Measurements from ENCODE around the gene KRIT1. TPM values are rescaled to one million over a fixed set of nuclear protein-coding genes. Genes with fewer than 3 reads are reported as not detected.

Gene KRIT1
- polyA plus RNA-seq, 1 donor from 2014 or later, result 39.6 TPM

DNA sequence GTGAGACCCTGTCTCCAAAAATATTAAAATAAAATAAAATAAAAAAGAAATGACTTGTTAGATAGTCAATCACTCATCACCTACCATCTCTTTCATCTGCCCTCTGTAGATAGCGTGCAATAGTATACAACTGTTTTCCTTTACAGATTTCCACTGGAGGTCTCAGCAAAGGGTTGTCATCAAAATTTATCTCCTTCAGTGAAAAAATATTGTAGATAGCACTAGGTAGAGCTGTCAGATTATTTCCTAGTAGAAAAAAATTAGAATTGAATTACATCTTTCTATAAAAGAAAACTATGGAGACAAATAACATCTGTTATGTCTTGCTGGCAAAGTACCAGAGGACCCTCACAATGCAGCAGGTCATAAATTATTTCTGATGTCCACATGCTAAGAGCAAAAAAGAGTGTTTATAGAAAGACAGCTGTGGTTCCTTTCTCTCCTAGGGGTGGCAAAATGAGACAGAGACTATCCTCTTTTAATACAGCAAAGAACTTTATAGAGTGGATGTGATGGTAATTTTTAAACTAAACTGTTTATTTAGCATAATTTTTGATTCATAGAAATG lies 95.2 kb downstream of the KRIT1 start:
- no peak overlapping the region for H3K27ac ChIP-seq (ENCODE audit: low read length)
- H3K36me3 ChIP-seq (ENCODE audit: insufficient read depth, low read length), result no peaks in the 10 kb centered on the region
- H3K4me3 ChIP-seq (ENCODE audit: low read length), result no peak overlapping the region
- no peaks in the 10 kb centered on the region for H4K20me1 ChIP-seq (ENCODE audit: insufficient read depth)
- no peaks in the 10 kb centered on the region for H3K79me2 ChIP-seq (replicated peaks; ENCODE audit: insufficient read depth, low read length)
- H2AFZ ChIP-seq (ENCODE audit: low read depth, low read length), result no peak overlapping the region
- no peaks in the 10 kb centered on the region for H3K27me3 ChIP-seq (ENCODE audit: insufficient read depth, low read depth, low read length)
- no peaks in the 10 kb centered on the region for H3F3A ChIP-seq (ENCODE audit: insufficient read depth, low read length, poor library complexity, severe bottlenecking)
- no peaks in the 10 kb centered on the region for H3K9me3 ChIP-seq (ENCODE audit: low read length)
- no peaks in the 10 kb centered on the region for H3K9me2 ChIP-seq (ENCODE audit: insufficient read depth, low read length)
- no peak overlapping the region for H3K4me2 ChIP-seq (ENCODE audit: low read length)
- TF ChIP-seq SMC3 (conservative IDR thresholded peaks at IDR 0.05; ENCODE audit: poor library complexity) (no peak), RAD21 (conservative IDR thresholded peaks at IDR 0.05) (no peak), POLR2AphosphoS5 (IDR thresholded peaks at IDR 0.05) (no peak), REST (IDR thresholded peaks at IDR 0.05; ENCODE audit: borderline replicate concordance) (no peak), EZH2 (IDR thresholded peaks at IDR 0.05; ENCODE audit: borderline replicate concordance, insufficient read depth, low read length, poor library complexity, severe bottlenecking) (no peak), EP300 (conservative IDR thresholded peaks at IDR 0.05; ENCODE audit: poor library complexity, severe bottlenecking) (no peak), TAF1 (IDR thresholded peaks at IDR 0.05; ENCODE audit: low read depth) (no peak), MXI1 (conservative IDR thresholded peaks at IDR 0.05; ENCODE audit: poor library complexity, severe bottlenecking) (no peak)
- TF ChIP-seq, protein P1, sequence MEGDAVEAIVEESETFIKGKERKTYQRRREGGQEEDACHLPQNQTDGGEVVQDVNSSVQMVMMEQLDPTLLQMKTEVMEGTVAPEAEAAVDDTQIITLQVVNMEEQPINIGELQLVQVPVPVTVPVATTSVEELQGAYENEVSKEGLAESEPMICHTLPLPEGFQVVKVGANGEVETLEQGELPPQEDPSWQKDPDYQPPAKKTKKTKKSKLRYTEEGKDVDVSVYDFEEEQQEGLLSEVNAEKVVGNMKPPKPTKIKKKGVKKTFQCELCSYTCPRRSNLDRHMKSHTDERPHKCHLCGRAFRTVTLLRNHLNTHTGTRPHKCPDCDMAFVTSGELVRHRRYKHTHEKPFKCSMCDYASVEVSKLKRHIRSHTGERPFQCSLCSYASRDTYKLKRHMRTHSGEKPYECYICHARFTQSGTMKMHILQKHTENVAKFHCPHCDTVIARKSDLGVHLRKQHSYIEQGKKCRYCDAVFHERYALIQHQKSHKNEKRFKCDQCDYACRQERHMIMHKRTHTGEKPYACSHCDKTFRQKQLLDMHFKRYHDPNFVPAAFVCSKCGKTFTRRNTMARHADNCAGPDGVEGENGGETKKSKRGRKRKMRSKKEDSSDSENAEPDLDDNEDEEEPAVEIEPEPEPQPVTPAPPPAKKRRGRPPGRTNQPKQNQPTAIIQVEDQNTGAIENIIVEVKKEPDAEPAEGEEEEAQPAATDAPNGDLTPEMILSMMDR (IDR thresholded peaks at IDR 0.05; ENCODE audit: poor library complexity, severe bottlenecking), result no peak
- no peak overlapping the region for H3K9ac ChIP-seq (ENCODE audit: low read length)

GRCh38 chr7:92149736-92150239 lies 95.9 kb downstream of the KRIT1 start:
- Histone ChIP-seq H3K79me2 (replicated peaks; ENCODE audit: insufficient read depth, low read length) (no peaks in the 10 kb centered on the region), H3K9me3 (ENCODE audit: low read length) (no peaks in the 10 kb centered on the region)
- TF ChIP-seq MXI1 (conservative IDR thresholded peaks at IDR 0.05; ENCODE audit: poor library complexity, severe bottlenecking), result no peak
- TF ChIP-seq SMC3 (conservative IDR thresholded peaks at IDR 0.05; ENCODE audit: poor library complexity), result no peak
- no peak for TF ChIP-seq RAD21 (conservative IDR thresholded peaks at IDR 0.05)

More at GRCh38 chr7:92149736-92150239, 95.9 kb downstream of the KRIT1 start:
- Histone ChIP-seq H3K9ac (ENCODE audit: low read length) (no peak overlapping the region), H3K4me3 (ENCODE audit: low read length) (no peak overlapping the region), H3F3A (ENCODE audit: insufficient read depth, low read length, poor library complexity, severe bottlenecking) (no peaks in the 10 kb centered on the region), H4K20me1 (ENCODE audit: insufficient read depth) (no peaks in the 10 kb centered on the region), H3K36me3 (ENCODE audit: insufficient read depth, low read length) (no peaks in the 10 kb centered on the region), H3K27ac (ENCODE audit: low read length) (no peak overlapping the region), H3K27me3 (ENCODE audit: insufficient read depth, low read depth, low read length) (no peaks in the 10 kb centered on the region), H3K9me2 (ENCODE audit: insufficient read depth, low read length) (no peaks in the 10 kb centered on the region), H3K4me2 (ENCODE audit: low read length) (no peak overlapping the region), H2AFZ (ENCODE audit: low read depth, low read length) (no peak overlapping the region)

Small RNA genes lying within 50 kb of the gene (small RNA-seq; reads per million reads assigned to genes)
- gene MIR1285-1, result 0 reads per million in 3 experiments
- gene RF00019, result 0 to 1.2 (median 0) reads per million in 3 experiments

Other genes with a start within 250 kb of the KRIT1 start
- gene CYP51A1, start 111.4 kb downstream of the KRIT1 start, polyA plus RNA-seq, result 118 and 137 TPM in 2 replicates
- 2.6 and 2.7 TPM in 2 replicates for gene LRRD1, start 66.8 kb downstream of the KRIT1 start, polyA plus RNA-seq
- 67.8 and 83.0 TPM in 2 replicates for gene ANKIB1, start 60 bp upstream of the KRIT1 start, polyA plus RNA-seq
- gene GATAD1, start 201.6 kb upstream of the KRIT1 start, polyA plus RNA-seq, result 28.9 and 31.3 TPM in 2 replicates
- gene ERVW-1, start 232.0 kb upstream of the KRIT1 start, polyA plus RNA-seq, result not detected in 2 replicates

Data from neural cell (in vitro differentiated cells).